Kidney epithelial cell (primary cell): ENCODE data around the gene FASTK. TPM values are rescaled to one million over a fixed set of nuclear protein-coding genes. Genes with fewer than 3 reads are reported as not detected.

ENCODE experiments used
- DNase-seq: peaks from one replicate; pipeline ENCODE4 v3.0.0-alpha.2; 2010; ENCODE audit warnings: low read depth
- H3K27me3 ChIP-seq: 2 replicates; pipeline ENCODE4 v1.6.0; 2011; ENCODE audit warnings: low read length; ENCODE audit not compliant: control insufficient read depth, insufficient read depth
- H3K36me3 ChIP-seq: 2 replicates; pipeline ENCODE4 v1.5.1; 2011; ENCODE audit warnings: low read length; ENCODE audit not compliant: control insufficient read depth, insufficient read depth
- H3K4me3 ChIP-seq: 2 replicates; pipeline ENCODE4 v1.5.1; 2011; ENCODE audit warnings: low read depth, mild to moderate bottlenecking, control low read depth, low read length
- CTCF ChIP-seq: IDR thresholded peaks from 2 replicates; pipeline ENCODE4 v1.5.1; 2011; ENCODE audit warnings: mild to moderate bottlenecking, moderate library complexity, low read length, control low read depth, inconsistent platforms; ENCODE audit not compliant: insufficient read depth, poor library complexity, severe bottlenecking
- total RNA-seq: library from RNA; depleted of rRNA; stranded (reverse); fragments of >200 nt; gene quantifications from 2 replicates; pipeline ENCODE4 v1.2.3, GENCODE V29; 2015

The FASTK gene
- total RNA-seq, 1 donor from 2014 or later, result 71.7 TPM

GRCh38 chr7:151064454-151064853 lies 16.2 kb downstream of the FASTK start:
- H3K36me3 ChIP-seq, result peaks cover 2% of the 10 kb centered on the region

DNA sequence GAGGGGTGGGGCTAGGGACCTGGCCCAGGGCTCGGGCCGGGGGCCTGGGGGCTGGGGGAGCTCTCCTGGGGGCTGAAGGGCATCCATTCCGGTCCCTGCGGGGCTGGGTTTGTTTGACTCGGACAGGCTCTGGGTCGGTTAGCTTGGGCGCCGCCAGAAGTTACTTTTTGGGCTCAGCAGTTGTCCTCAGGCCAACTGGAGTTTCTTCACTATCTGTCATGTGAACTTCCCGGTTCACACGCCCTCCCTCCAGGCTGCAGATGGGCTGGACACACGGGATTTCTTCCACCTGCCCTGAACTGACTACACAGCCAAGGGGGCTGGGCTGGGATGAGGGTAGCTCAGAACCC lies 17.4 kb downstream of the FASTK start:
- DNase-seq, result no peak
- H3K27me3 ChIP-seq, result no peaks in the 10 kb centered on the region
- TF ChIP-seq CTCF, result no peak
- peak overlapping the region; percentile 9 for H3K4me3 ChIP-seq
- peaks cover 2% of the 10 kb centered on the region for H3K36me3 ChIP-seq

More at GRCh38 chr7:151064454-151064853, 16.2 kb downstream of the FASTK start:
- no peaks in the 10 kb centered on the region for H3K27me3 ChIP-seq
- TF ChIP-seq CTCF, result no peak
- H3K4me3 ChIP-seq, result no peak overlapping the region
- DNase-seq, result no peak

DNA sequence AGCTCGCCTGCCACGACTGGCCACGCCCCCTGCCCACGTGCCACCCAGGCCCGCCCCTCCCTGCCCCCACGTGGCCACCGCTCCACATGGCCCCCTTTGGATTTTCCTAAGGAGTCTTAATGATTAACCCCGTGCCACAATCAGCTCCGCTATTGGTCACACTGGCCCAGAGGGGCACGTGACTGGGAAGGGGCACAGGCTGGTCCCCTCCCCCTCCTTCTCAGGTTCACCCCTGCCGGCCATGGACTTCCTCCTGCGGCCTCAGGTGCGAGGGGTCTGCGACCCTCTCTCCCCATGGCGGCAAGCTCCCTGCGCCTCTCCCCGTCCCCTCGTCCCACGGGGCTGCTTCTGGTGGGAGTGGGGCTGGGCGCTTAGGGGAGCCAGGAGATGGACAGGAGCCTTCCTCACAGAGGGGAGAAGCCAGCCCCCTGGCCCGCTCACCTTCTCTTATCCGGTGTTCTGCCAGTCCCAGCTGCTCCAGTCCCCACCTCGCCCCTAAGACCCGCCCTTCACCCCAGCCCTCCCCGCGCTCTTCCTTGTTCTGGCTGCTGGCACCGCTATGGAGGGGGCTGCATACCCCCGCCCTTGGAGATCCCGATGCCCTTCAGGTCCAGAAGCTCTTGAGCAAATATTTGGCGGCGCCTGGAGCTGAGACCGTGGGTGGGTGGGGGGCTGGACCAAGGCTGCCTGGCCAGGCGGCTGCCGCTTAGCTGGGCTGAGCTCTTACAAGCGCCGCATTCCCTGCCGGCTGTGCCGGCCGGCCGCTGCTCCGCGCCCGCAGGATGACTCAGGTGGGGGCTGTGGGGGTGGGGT lies 18.0 kb downstream of the FASTK start:
- peak overlapping the region; percentile 46 for H3K4me3 ChIP-seq
- no peaks in the 10 kb centered on the region for H3K27me3 ChIP-seq
- H3K36me3 ChIP-seq, result peaks cover 2% of the 10 kb centered on the region
- TF ChIP-seq CTCF, result no peak
- peak; percentile 71 for DNase-seq

DNA sequence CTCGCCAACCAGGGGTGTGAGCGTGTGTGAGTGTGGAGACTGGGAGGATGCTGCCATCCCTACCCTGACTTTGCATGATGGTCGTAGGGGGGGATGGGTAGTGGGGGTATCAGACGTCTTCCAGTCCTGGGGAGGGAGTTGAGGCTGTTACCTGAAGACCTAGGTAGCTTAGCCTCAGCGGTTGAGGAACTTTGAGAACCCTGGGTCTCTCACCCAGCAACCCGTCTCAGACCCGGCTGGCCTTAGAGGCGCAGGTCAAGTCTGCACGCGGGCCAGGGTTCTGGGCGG lies 18.6 kb downstream of the FASTK start:
- H3K27me3 ChIP-seq, result no peaks in the 10 kb centered on the region
- H3K36me3 ChIP-seq, result peaks cover 2% of the 10 kb centered on the region
- no peak overlapping the region for H3K4me3 ChIP-seq
- TF ChIP-seq CTCF, result no peak
- no peak for DNase-seq

- H3K4me3 ChIP-seq, result peak overlapping the region; percentile 79
- H3K27me3 ChIP-seq, result no peaks in the 10 kb centered on the region
- TF ChIP-seq CTCF, result no peak
- H3K36me3 ChIP-seq, result peaks cover 2% of the 10 kb centered on the region
- DNase-seq, result no peak
Measured at GRCh38 chr7:151061213-151062110, 19.1 kb downstream of the FASTK start.
